ENCODE measurements around the gene DONSON.
"Not testable (repeated sequence)": the region's sequence is repeated elsewhere in the genome, so short reads cannot be mapped to it uniquely, and the experiment has no call there.

The DONSON gene

GRCh38 chr21:33588485-33589335 lies at the start of gene DONSON:
Gene DONSON (minus strand): TSS chr21:33588684. CDS start chr21:33588641, 43 bp downstream.
- peak; percentile 64 for DNase-seq (ENCODE audit: low read depth, low spot score)

GRCh38 chr21:33634254-33634653 lies 45.8 kb upstream of the DONSON start:
- DNase-seq (ENCODE audit: low read depth, low spot score) = no peak

DNA sequence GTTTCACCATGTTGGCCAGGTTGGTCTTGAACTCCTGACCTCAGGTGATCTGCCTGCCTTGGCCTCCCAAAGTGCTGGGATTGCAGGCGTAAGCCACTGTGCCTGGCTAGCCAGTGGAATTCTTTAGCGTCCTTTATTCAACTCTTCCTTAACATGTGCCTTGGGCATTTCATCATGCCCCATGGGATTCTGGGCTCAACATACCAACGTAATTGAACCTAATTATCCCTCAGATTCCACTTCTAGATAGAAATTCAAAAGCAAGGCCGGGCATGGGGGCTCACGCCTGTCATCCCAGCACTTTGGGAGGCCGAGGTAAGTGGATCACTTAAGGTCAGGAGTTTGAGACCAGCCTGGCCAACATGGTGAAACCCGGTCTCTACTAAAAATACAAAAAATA lies 37.7 kb upstream of the DONSON start:
- DNase-seq (ENCODE audit: low read depth, low spot score) = not testable (repeated sequence)

GRCh38 chr21:33622253-33622652 lies 33.8 kb upstream of the DONSON start:
- no peak for DNase-seq (ENCODE audit: low read depth, low spot score)

GRCh38 chr21:33619726-33620125 lies 31.2 kb upstream of the DONSON start:
- DNase-seq (ENCODE audit: low read depth, low spot score) = no peak

DNA sequence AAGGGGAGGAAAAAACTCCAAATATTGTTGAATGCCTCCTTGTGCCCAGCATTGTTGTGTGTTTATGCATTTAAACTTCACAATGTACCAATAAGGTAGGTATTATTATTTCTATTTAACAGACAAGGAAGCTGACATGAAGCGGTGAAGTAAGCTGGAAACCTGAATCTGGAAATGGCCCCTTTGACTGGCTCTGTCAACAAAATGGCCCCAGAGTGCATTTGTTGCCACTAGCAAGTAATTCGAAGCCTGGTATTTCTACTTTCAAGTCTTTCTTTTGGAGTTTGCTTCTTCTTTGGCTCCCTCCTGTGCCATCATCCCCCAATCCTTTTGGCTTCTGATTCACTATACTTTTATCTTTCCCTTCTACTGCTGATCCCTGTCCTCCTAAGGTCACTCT lies 29.9 kb upstream of the DONSON start:
- no peak for DNase-seq (ENCODE audit: low read depth, low spot score)

- DNase-seq (ENCODE audit: low read depth, low spot score) = not testable (repeated sequence)
Measured at GRCh38 chr21:33617565-33617964, 29.1 kb upstream of the DONSON start.

- DNase-seq (ENCODE audit: low read depth, low spot score) = no peak
Measured at GRCh38 chr21:33611006-33611744, 22.7 kb upstream of the DONSON start.

DNA sequence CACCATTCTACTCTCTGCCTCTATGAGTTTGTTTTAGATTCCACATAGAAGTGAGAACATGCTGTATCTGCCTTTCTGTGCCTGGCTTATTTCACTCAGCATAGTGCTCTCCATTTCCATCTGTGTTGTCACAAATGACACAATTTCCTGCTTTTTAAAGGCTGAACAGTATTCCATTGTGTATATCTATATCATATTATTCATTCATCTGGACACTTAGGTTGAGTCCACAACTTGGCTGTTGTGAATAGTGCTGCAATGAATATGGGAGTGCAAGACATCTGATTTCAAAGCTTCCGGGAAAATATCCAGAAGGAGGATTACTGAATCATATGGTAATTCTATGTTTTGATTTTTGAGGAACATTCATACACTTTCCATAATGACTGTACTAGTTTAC lies 20.1 kb upstream of the DONSON start:
- DNase-seq (ENCODE audit: low read depth, low spot score) = no peak

DNA sequence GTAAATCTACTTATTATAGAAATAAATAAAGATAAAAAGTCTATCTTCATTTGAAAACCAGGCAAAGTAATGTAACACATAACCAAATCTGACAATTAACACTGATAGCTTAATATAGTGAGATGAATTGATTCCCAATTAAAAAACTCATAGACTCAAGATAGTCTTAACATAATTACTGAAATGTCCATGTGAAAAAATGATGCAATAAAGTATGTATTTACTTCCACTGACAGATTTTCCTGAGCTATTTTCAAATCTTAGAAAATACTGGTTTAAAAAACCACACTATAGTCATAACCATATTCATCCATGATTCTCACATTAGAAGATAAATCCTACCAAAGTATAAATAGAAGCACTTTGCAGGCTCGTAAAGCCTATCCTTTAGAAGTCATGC lies 9.6 kb upstream of the DONSON start:
- DNase-seq (ENCODE audit: low read depth, low spot score) = no peak

DNA sequence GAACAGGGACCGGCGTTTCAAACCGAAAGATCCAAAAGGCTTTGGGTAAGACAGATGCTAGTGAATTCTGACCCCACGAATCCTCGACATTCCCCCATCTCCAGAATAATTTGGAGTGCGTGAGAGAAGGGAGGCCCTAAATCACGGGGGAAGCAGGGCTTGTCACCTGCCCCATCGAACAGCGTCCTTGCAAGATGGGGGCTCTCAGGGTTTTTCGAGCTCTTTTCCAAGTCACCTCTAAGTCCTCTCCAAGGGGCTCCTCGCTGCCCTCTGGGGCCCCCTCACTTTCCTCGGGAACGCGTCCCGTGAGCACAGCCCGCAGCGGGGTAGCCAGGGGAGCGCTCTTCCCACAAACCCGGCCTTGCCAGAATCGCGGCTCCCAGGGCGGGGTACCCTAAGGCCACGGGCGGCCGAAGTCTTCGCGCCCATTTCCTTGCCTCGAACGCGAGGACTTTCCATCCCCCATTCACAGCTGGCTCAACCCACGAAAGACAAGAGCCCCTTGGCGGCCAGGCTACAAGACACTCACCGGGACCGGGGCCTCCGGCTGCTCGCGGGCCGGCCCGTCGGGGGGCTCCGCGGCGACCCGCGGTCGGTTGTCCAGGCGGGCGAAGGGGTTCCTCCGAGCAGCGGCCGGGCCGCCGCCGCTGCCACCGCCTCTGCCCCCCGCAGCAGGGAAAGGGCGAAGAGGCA lies 546 bp downstream of the DONSON start:
- no peak for DNase-seq (ENCODE audit: low read depth, low spot score)

- no peak for DNase-seq (ENCODE audit: low read depth, low spot score)
Measured at GRCh38 chr21:33586927-33587326, 1.6 kb downstream of the DONSON start.

GRCh38 chr21:33584455-33584854 lies 4.0 kb downstream of the DONSON start:
- no peak for DNase-seq (ENCODE audit: low read depth, low spot score)

DNA sequence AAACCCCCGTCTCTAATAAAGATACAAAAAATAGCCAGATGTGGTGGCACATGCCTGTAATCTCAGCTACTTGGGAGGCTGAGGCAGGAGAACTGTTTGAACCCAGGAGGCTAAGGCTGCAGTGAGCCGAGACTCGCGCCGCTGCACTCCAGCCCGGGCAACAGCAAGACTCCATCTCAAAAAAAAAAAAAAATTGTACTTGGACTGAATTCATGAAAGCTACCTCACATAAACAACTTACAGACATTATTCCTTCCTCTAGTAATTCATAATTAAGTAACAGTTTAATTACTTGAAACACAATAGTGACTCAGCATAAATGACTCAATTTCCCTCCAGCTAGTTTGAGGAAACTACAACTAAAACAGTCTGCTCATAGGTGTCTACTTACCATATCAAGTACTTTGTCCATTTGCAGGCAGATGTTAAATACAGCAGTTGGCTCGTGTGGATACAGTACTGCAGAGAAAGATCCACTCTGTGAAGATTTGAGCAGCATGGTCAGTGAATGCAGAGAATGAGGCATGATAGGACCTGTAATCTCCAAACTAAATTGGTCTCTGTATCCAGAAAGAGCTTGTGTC lies 9.4 kb downstream of the DONSON start:
- no peak for DNase-seq (ENCODE audit: low read depth, low spot score)

DNA sequence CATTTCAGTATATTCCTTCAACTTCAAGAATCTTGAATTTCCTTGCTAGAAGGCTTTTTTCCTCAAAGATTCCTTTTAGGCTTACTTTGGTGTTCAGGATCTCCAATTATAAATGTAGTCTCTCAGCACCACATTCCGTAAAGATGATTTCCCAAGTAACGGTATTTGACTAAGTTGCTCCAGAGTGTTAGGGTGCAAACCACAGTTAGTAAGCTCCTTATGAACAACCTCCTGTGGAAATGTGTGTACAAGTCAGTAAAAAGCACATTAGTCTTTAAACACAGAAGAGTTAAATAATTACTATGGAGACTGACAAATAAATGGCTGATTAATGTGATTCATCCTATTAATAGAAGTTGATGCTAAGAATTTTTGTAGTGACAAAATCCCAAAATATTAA lies 10.3 kb downstream of the DONSON start:
- no peak for DNase-seq (ENCODE audit: low read depth, low spot score)

- DNase-seq (ENCODE audit: low read depth, low spot score) = not testable (repeated sequence)
Measured at GRCh38 chr21:33576741-33577141, 11.7 kb downstream of the DONSON start.

GRCh38 chr21:33572350-33572749 lies 16.1 kb downstream of the DONSON start:
- DNase-seq (ENCODE audit: low read depth, low spot score) = no peak

- no peak for DNase-seq (ENCODE audit: low read depth, low spot score)
Measured at GRCh38 chr21:33569991-33570390, 18.5 kb downstream of the DONSON start.

- no peak for DNase-seq (ENCODE audit: low read depth, low spot score)
Measured at GRCh38 chr21:33568448-33568847, 20.0 kb downstream of the DONSON start.

DNA sequence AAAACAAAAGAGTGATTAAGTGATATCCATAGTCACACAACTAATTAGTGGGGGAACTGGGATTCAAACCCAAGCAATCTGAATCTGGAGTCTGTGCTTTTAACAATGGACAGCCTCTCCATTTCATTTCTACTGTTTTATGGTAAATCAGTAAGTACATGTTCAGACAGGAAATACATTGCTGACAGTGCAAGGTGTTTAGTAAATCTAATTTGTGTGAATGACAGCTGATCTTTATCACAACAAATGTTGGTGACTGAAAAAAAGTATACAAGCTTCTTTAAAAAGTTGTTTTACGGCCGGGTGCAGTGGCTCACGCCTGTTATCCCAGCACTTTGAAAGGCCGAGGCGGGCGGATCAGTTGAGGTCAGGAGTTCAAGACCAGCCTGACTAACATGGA lies 20.6 kb downstream of the DONSON start:
- DNase-seq (ENCODE audit: low read depth, low spot score) = no peak

GRCh38 chr21:33566514-33566913 lies 22.0 kb downstream of the DONSON start:
- no peak for DNase-seq (ENCODE audit: low read depth, low spot score)

- no peak for DNase-seq (ENCODE audit: low read depth, low spot score)
Measured at GRCh38 chr21:33562389-33562788, 26.1 kb downstream of the DONSON start.
